NCI-H146 treated with DMSO at 0.1 percent for 48 hours (cell line): Measurements from ENCODE around the gene PRCC.
"Not testable (repeated sequence)": the region's sequence is repeated elsewhere in the genome, so short reads cannot be mapped to it uniquely, and the experiment has no call there.

Source experiments
- DNase-seq: peaks from one replicate; lab custom pipeline; 2025; ENCODE audit not compliant: unreplicated experiment; lab: John Stamatoyannopoulos, UW

PRCC gene

GRCh38 chr1:156744786-156745419, 22.4 kb upstream of the PRCC start:
- no peak for DNase-seq

GRCh38 chr1:156745881-156746280, 21.5 kb upstream of the PRCC start:
- no peak for DNase-seq

GRCh38 chr1:156746406-156746727, 21.0 kb upstream of the PRCC start:
- DNase-seq: no peak

DNA sequence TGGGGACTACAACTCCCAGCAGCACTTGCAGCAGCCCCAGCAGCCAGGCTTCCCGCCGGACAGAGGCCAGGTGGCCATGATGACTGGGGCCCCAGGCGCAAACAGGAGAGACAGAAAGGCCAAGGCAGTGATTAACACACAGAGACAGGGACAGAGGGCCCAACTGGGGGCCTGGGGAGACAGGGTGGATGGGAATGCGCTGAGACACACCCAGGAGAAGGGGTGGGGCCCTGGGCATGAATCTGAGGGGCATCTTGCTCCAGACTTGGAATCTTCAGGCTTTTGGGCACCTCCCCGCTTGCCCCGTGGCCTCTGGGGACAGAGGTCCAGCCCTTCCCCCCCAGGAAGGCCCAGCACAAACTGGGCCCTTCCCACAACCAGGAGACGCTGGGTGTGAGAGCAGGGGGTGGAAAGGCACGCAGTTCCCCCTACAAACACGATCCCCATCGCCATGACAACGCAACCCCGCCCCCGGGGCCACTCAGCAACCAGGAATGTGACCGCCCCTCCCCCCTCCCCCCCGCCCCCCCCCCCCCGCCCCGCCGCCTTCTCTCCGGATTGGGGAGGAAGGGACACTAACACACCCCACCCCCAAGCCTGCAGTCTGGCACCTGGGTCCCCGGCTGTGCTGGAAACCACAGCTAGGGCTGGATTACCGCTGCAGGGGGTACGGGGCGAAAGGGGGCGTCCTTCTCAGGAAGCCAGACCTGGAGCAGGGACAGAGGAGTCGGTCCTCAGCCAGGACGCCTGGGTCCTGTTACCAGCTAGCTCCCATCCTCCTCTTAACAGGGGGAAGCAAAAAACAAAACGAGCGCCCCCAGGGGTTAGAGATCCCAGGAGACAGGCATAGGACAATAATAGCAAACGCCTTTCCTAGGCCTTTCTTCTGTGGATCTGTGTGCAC, 20.4 kb upstream of the PRCC start:
- DNase-seq: peak; percentile 78

DNA sequence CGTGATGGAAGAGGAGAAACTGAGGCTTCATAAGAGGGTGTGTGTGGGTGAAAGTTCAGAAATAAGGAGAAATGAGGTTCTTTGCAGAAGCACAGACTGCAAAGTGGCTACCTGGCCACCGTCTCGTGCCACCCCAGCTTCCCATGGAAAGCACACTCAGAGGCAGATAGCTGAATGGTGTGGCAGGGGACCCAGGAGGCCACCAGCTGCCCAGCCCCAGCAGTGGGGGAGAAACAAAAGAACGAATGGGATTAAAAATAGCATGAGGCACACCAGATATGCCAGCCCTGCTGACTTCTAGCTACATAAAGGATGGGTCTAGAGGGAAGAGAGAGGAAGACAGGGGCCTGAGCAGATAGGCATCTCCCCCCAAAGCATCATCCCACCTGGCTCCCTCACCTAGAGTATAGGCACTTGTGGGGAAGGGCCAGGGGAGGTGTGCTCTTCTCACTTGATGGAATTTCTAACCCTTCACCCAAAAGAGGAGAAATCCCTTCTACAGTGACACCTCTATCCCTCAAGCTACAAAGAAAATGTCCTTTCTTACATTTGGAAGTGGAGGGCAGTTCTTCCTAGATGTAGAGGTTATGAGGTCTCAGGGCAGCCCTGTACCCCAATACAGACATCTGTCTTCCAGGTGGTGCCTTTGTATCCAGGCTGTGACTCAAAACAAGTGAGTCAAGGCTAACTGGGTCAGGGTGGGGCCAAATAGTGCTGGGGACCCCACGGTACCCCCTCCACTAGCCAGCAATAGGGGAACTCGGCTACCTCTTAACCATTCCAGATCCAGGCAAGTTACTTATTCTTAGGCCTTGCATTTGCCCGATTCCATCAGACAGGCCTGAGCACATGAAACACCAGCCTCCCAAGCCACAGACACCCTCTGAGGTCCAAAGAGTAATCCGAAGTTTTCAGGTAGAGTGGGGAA, 19.3 kb upstream of the PRCC start:
- DNase-seq: peak; percentile 28

GRCh38 chr1:156748670-156749418, 18.5 kb upstream of the PRCC start:
- DNase-seq: no peak

GRCh38 chr1:156749419-156750118, 17.8 kb upstream of the PRCC start:
- DNase-seq: no peak

GRCh38 chr1:156750191-156750672, 17.1 kb upstream of the PRCC start:
- peak; percentile 59 for DNase-seq

DNA sequence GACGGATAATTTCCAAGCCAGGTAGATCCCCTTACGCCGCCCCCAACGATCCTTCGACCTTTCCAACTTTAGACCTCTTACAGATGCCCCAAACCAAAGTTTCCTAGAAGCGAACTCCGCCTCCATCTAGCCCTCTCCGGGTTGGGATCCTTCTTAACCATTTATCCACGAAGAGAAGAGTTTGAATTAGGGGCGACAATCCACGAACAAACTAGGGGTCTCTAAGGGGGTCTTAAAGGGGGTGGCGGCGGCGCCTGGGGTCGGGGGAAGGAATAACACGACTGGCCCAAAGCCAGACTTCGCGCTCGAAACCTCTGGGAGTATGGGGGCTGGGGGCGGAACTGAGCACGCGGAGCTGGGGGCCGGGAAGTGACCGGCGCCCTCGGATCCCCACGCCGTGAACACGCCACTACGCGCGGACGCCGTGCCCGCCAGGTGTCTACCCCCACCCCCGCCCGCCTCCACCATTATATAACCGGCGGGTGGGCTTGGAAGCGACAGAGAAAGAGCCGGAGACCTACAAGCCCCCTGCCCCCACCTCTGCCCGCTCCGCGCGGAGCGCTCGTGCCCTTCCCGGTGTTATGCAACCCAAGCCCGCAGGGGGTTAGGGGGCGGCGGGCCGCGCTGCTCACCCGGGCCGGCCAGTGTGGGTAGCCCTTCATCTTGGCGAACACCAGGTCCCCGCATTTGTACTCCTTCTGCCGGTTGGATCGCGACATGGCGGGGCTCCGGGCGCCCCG, 16.5 kb upstream of the PRCC start:
- no peak for DNase-seq

GRCh38 chr1:156751451-156751756, 15.9 kb upstream of the PRCC start, which contains the start of gene HDGF:
Gene HDGF, minus strand, starts transcription at chr1:156751675. Its CDS starts 246 bp downstream, at chr1:156751429.
- no peak for DNase-seq

DNA sequence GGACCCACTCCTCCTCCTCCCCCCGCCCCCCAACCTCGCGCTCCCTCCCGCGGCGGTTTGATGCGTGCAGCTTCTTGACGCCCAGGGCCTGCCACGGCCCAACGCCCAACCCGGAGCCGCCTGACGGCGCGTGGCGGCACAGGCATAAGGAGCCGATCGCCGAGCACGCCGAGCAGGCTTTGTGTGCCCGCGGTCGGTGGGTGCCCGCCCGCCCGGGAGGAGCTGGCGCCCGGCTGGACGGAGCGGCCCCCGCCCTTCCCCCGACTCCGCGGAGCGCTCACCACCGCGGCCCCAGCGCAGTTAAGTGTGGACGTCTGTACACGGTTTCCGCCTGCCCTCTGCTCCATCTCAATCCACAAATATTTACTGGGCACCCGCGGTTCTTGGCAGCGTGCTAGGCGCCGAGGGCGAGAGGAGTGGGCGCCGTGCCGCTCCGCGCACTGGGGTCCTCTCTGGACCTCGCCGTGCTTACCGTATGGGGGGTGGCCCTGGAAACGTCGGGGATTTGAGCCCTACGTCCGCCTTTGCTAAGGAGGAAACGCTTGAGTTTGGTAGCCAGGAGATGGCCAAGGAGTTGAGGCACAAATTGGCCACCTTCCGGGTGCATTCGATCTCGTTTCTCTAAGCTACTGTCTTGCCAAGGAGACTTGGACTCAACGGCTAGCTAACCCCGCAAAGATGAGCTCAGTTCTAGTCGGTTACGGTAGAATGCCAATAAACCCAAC, 15.4 kb upstream of the PRCC start:
- DNase-seq: peak; percentile 84

- DNase-seq: no peak
These were observed 14.4 kb upstream of the PRCC start for GRCh38 chr1:156752843-156753482.

DNA sequence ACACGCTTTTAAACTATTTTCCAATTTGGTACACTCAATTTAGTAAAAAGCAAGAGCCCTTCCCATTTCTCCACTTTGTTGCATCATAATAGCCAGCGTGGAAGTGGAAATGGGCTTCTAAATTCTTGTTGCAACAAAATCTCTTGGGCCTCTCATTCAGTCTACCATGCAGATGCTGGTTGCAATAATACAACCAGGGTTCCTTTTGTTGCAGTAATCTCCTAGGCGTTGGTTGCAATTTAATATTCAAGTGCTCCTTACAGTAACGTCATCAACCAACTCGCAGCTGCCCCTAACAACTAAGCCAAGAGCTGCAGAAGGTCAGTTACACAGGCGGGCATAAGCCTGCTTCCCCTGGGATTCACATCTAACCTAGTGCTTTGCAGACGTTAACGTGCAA, 13.1 kb upstream of the PRCC start:
- DNase-seq: no peak

DNA sequence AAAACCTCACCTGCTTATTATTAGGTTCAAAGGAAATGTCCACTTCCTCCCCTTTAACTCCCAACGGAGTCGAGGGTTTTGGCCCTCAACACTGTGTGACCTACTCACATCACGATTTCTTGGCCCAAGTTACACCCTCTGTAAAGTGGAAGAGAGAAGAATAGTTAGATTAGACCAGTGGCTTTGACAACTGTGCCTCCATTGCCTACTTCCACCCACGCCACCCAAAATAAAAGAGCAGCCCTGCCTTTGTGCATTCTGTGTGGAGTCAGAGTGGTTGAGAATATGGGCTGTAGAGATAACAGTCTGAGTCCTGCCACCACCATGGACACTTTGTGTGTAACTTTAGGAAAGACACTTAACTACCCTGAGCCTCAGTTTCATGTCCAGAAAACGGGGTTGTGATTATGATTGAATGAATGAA, 11.8 kb upstream of the PRCC start:
- no peak for DNase-seq

DNA sequence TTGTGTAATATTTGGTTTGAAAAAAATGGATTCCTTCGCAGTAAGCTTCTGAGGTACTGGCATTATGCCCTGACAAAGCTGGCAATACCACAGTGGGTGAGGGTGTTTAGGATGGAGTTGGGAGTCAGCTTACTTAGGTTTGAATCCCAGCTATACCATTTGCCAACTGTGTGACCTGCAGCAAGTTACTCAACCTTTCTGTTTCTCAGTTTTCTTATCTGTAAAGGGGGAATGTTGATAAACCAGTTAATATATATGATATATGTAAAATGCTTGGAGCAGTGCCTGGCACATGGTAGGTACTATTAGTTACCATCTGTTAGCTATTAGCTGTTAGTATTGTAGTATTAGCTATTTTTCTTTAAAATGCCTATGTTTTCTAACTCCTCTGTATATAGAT, 11.0 kb upstream of the PRCC start:
- DNase-seq: no peak

- not testable (repeated sequence) for DNase-seq
These were observed 9.6 kb upstream of the PRCC start for GRCh38 chr1:156757572-156758253.

DNA sequence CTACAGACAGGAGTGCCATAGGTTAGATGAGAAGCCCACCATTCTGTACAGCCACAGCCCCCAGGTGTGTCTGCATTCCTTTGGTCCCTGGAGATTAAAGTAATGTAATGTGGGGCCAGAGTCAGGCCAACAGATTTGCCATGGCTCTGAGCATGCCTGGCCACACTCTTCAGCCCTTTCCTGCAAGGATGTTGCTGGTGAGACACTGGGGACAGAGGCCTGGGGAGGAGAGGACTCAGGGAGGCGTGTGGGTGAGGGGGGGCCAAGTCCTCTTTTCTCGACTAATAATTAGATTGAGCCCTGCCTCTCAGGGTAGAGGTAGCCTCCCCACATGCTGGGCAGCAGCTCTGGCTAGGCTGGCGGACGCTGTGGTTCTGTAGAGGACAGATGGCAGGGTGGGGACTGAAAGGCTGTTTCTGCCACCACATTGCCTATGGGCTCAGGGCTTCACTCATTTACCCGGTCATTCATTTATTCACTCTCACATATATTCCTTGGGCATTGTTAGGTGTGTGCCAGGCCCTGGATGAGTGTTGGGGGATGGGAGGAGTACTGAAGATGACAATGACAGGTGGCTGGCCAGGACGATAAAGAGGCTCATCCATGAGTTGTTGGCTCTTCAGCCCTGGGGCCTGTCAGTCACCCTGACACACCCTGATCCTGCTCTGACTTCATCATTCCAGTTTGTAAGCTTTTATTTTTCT, 7.1 kb upstream of the PRCC start:
- DNase-seq: no peak
